Activated CD8-positive, alpha-beta T cell treated with anti-CD3 and anti-CD28 coated beads for 36 hours (primary cell): ENCODE results near the gene TMEM229B. TPM values are rescaled to one million over a fixed set of nuclear protein-coding genes. Genes with fewer than 3 reads are reported as not detected.

ENCODE experiments used
- ATAC-seq: fragments of 200-7000 bp; cut with Tn5 transposase; one replicate; pipeline ENCODE4 v1.10.0; 2021; ENCODE audit warnings: mild to moderate bottlenecking, moderate library complexity
- CTCF ChIA-PET: fragments of 350-600 bp; sonication (Branson Sonifier 250); formaldehyde crosslinking; loops from one replicate; lab custom pipeline; 2021; ENCODE audit warnings: antibody characterized with exemption; lab: Charles Lee
- POLR2A ChIA-PET: fragments of 350-600 bp; sonication (Branson Sonifier 250); formaldehyde crosslinking; loops from one replicate; lab custom pipeline; 2021; ENCODE audit warnings: antibody characterized with exemption; lab: Charles Lee
- DNase-seq: peaks from one replicate; pipeline ENCODE4 v3.0.0-alpha.2; 2020
- H3K27ac Mint-ChIP-seq: one replicate; pipeline ENCODE4 v1.8.0; 2021; ENCODE audit warnings: mild to moderate bottlenecking, mixed read lengths
- H3K27me3 Mint-ChIP-seq: one replicate; pipeline ENCODE4 v1.8.0; 2021; ENCODE audit warnings: mixed read lengths
- H3K36me3 Mint-ChIP-seq: one replicate; pipeline ENCODE4 v1.8.0; 2021; ENCODE audit warnings: low read depth, mixed read lengths
- H3K4me1 Mint-ChIP-seq: one replicate; pipeline ENCODE4 v1.8.0; 2021; ENCODE audit warnings: low read depth, mixed read lengths
- H3K4me3 Mint-ChIP-seq: one replicate; pipeline ENCODE4 v1.8.0; 2021; ENCODE audit warnings: mild to moderate bottlenecking, moderate library complexity, mixed read lengths
- H3K9me3 Mint-ChIP-seq: one replicate; pipeline ENCODE4 v1.8.0; 2021; ENCODE audit warnings: mixed read lengths
- CTCF ChIP-seq: fragments of 200-600 bp; IDR thresholded peaks from one replicate; pipeline ENCODE4 v1.8.0; 2022; ENCODE audit warnings: antibody characterized with exemption, mild to moderate bottlenecking
- intact Hi-C: fragments of 100-400 bp; cut with micrococcal nuclease; formaldehyde crosslinking; loops from one replicate; pipeline ENCODE4 v1.10.0; 2022
- total RNA-seq, 2 experiments: library from RNA; stranded (reverse); gene quantifications; one replicate each; pipeline ENCODE4 v1.2.3, GENCODE V29; 2021

Gene TMEM229B
- total RNA-seq, 2 experiments from 2014 or later = 1.6 to 2.3 TPM

GRCh38 chr14:67501670-67502069, 13.1 kb upstream of the TMEM229B start:
- CTCF ChIA-PET = no interaction called here
- POLR2A ChIA-PET = interaction anchor here (1.1 kb wide), 1 partner anchor 42 kb away, joined by 3 read pairs; no protein-coding TSS in a partner anchor
- no peak overlapping the region for H3K4me3 Mint-ChIP-seq
- intact Hi-C loops = no loop called here
- no peak overlapping the region for H3K27ac Mint-ChIP-seq
- TF ChIP-seq CTCF = no peak
- no peak for DNase-seq
- no peaks in the 10 kb centered on the region for H3K9me3 Mint-ChIP-seq
- no peaks in the 10 kb centered on the region for H3K27me3 Mint-ChIP-seq
- no peak for ATAC-seq
- H3K4me1 Mint-ChIP-seq = peaks cover 15% of the 10 kb centered on the region
- H3K36me3 Mint-ChIP-seq = no peaks in the 10 kb centered on the region

- CTCF ChIA-PET = interaction anchor here (1.2 to 1.7 kb wide), 4 partner anchors 15 to 74 kb away, joined by 3 to 5 read pairs (median 4); no protein-coding TSS in a partner anchor
- ATAC-seq = no peak
Measured at GRCh38 chr14:67500981-67501380, 12.5 kb upstream of the TMEM229B start.

GRCh38 chr14:67497716-67498115, 9.2 kb upstream of the TMEM229B start:
- Mint-ChIP-seq H3K9me3 (peaks cover 13% of the 10 kb centered on the region), H3K4me1 (peaks cover 15% of the 10 kb centered on the region), H3K27ac (no peak overlapping the region), H3K4me3 (no peak overlapping the region), H3K27me3 (no peaks in the 10 kb centered on the region), H3K36me3 (peaks cover 3% of the 10 kb centered on the region)
- ATAC-seq = peak; percentile 81
- ChIA-PET POLR2A (no interaction called here), CTCF (no interaction called here)
- DNase-seq = no peak
- intact Hi-C loops = no loop called here
- TF ChIP-seq CTCF = no peak

More at GRCh38 chr14:67500981-67501380, 12.5 kb upstream of the TMEM229B start:
- POLR2A ChIA-PET = interaction anchor here (1.1 kb wide), 1 partner anchor 42 kb away, joined by 3 read pairs; no protein-coding TSS in a partner anchor
- H3K9me3 Mint-ChIP-seq = no peaks in the 10 kb centered on the region
- intact Hi-C loops = no loop called here
- H3K27ac Mint-ChIP-seq = no peak overlapping the region
- H3K4me1 Mint-ChIP-seq = peaks cover 15% of the 10 kb centered on the region
- TF ChIP-seq CTCF = no peak
- no peaks in the 10 kb centered on the region for H3K27me3 Mint-ChIP-seq
- H3K36me3 Mint-ChIP-seq = no peaks in the 10 kb centered on the region
- DNase-seq = no peak
- no peak overlapping the region for H3K4me3 Mint-ChIP-seq

- ATAC-seq = no peak
- Mint-ChIP-seq H3K9me3 (peaks cover 15% of the 10 kb centered on the region), H3K27ac (no peak overlapping the region), H3K27me3 (no peaks in the 10 kb centered on the region), H3K4me3 (no peak overlapping the region), H3K4me1 (peaks cover 15% of the 10 kb centered on the region), H3K36me3 (peaks cover 3% of the 10 kb centered on the region)
- intact Hi-C loops = no loop called here
- no peak for DNase-seq
- no peak for TF ChIP-seq CTCF
- ChIA-PET CTCF (no interaction called here), POLR2A (no interaction called here)
Measured at GRCh38 chr14:67497216-67497615, 8.7 kb upstream of the TMEM229B start.

GRCh38 chr14:67495827-67496226, 7.3 kb upstream of the TMEM229B start:
- CTCF ChIA-PET = no interaction called here
- Mint-ChIP-seq H3K4me3 (no peak overlapping the region), H3K27ac (no peak overlapping the region), H3K9me3 (peaks cover 15% of the 10 kb centered on the region), H3K36me3 (peaks cover 3% of the 10 kb centered on the region), H3K4me1 (peaks cover 20% of the 10 kb centered on the region), H3K27me3 (no peaks in the 10 kb centered on the region)
- intact Hi-C loops = no loop called here
- no peak for TF ChIP-seq CTCF
- ATAC-seq = no peak
- no peak for DNase-seq
- POLR2A ChIA-PET = no interaction called here
